ENCODE data around the gene CYB561D2. TPM values are rescaled to one million over a fixed set of nuclear protein-coding genes. Genes with fewer than 3 reads are reported as not detected.
A peak's percentile ranks its signal among the peaks of the same experiment; 100 is the strongest.

The CYB561D2 gene
- total and polyA plus RNA-seq, 10 of the 15 experiments (the other 5 are each of a cell fraction or from before 2014, with no cell fraction given) = 7.6 to 39.2 (median 18.8) TPM

- TF ChIP-seq POU2F2 (IDR thresholded peaks at IDR 0.05; ENCODE audit: borderline replicate concordance, low read depth, low read length) = 0 out of 3 replicates have a peak, but pooled peaks have one; percentile 29
- TF ChIP-seq YY1 (IDR thresholded peaks at IDR 0.05; ENCODE audit: low read depth, low read length) = 0 out of 2 replicates have a peak, but pooled peaks have one; percentile 8
- no peak; the same call in 1 of the 2 replicates for TF ChIP-seq CBFB (IDR thresholded peaks at IDR 0.05; ENCODE audit: low read depth)
- no peak for TF ChIP-seq SUZ12 (IDR thresholded peaks at IDR 0.05; ENCODE audit: unreplicated experiment)
- TF ChIP-seq TCF12 (IDR thresholded peaks at IDR 0.05; ENCODE audit: low read depth, low read length) = 0 out of 2 replicates have a peak, but pooled peaks have one; percentile 2
- no peak for TF ChIP-seq ZNF592 (IDR thresholded peaks at IDR 0.05)
- peak; percentile 74; the same call in 1 of the 2 replicates for TF ChIP-seq SMARCA5 (IDR thresholded peaks at IDR 0.05)
- no peak for TF ChIP-seq BRCA1 (IDR thresholded peaks at IDR 0.05; ENCODE audit: low read depth, low read length)
- TF ChIP-seq HDGF (IDR thresholded peaks at IDR 0.05) = 0 out of 2 replicates have a peak, but pooled peaks have one; percentile 51
- peak; percentile 45 for TF ChIP-seq NBN (IDR thresholded peaks at IDR 0.05)
- TF ChIP-seq RELB (IDR thresholded peaks at IDR 0.05; ENCODE audit: low read depth) = peak; percentile 40; the same call in 1 of the 2 replicates
- TF ChIP-seq MEF2B (IDR thresholded peaks at IDR 0.05; ENCODE audit: partially characterized antibody, poor library complexity, severe bottlenecking) = peak; percentile 15
- TF ChIP-seq FOXM1 (IDR thresholded peaks at IDR 0.05; ENCODE audit: low read depth, low read length) = no peak
- TF ChIP-seq IRF4 (IDR thresholded peaks at IDR 0.05; ENCODE audit: low read depth, low read length) = no peak
- TF ChIP-seq SUPT20H (IDR thresholded peaks at IDR 0.05; ENCODE audit: borderline replicate concordance, control insufficient read depth, low read depth, low read length) = no peak
- TF ChIP-seq RFX5 (IDR thresholded peaks at IDR 0.05; ENCODE audit: low read depth, low read length) = no peak
- TF ChIP-seq MLLT1 (IDR thresholded peaks at IDR 0.05) = peak; percentile 99
- TF ChIP-seq SRF (IDR thresholded peaks at IDR 0.05; ENCODE audit: low read depth in 2 of 2, low read length in 2 of 2) = peak in 1 of 2 experiments; percentile 86; a peak in 2 of 4 replicates
- 0 out of 2 replicates have a peak, but pooled peaks have one; percentile 27 for TF ChIP-seq CHD1 (IDR thresholded peaks at IDR 0.05; ENCODE audit: low read depth, low read length)
- peak; percentile 79 for TF ChIP-seq POLR2A (IDR thresholded peaks at IDR 0.05; ENCODE audit: low read depth, low read length)
- peak; percentile 35; the same call in 1 of the 2 replicates for TF ChIP-seq TCF3 (IDR thresholded peaks at IDR 0.05; ENCODE audit: borderline replicate concordance, insufficient read depth, low read depth, low read length)
- TF ChIP-seq EZH2 (IDR thresholded peaks at IDR 0.05; ENCODE audit: borderline replicate concordance, control insufficient read depth, low read depth, low read length) = no peak
- no peak for TF ChIP-seq SMAD5 (IDR thresholded peaks at IDR 0.05; ENCODE audit: low read depth)
- TF ChIP-seq RB1 (IDR thresholded peaks at IDR 0.05; ENCODE audit: borderline replicate concordance) = peak; percentile 21; the same call in 1 of the 2 replicates
These were observed 10.0 kb upstream of the CYB561D2 start, which contains the start of gene RASSF1 (continued) for GRCh38 chr3:50340448-50341329.

Measured in GM12878 (cell line).